ENCODE data around the gene STON1.
"Not testable (repeated sequence)": the region's sequence is repeated elsewhere in the genome, so short reads cannot be mapped to it uniquely, and the experiment has no call there.

STON1 gene

DNA sequence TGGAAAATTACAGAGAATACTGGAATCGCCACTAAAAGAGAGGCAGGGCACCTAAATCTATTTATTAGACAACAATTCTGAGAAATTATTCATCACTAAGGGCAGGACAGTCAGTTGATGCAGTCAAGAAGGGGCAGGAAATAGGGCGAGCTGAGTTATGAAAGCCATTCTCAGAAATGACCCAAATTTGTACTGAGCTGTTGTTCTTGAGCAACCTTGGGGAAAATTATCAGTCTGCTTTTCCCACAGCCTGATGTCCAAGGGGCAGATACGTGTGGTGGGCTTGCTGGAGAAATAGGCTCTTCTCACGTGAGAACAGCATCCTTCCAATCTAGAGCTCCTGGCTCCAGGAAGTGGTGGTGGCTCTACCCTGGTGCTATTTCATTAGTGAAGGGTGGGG lies 38.6 kb downstream of the STON1 start:
- no peak for DNase-seq (ENCODE audit: low read depth, low spot score)

- DNase-seq (ENCODE audit: low read depth, low spot score) = no peak
Measured at GRCh38 chr2:48569433-48569832, 39.5 kb downstream of the STON1 start.

DNA sequence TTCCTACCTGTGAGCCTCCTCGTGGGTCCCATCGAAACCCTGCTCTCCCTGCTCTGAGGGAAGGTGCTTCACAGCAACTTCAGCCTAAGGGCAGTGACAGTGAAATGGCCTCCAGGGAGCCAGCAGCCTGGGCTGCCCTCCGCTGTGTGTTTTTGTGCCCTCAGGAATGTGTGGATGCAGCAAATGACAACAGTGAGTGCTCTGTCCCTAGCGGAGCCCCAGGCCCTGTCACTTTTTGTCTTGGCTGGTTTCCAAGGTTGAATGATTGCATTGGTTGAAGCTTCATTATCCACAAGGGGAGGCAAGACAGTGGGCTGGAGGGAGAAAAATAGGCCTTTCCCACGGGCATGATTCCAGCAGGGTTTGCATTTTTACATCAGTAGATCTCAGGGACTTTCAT lies 42.9 kb downstream of the STON1 start:
- no peak for DNase-seq (ENCODE audit: low read depth, low spot score)

GRCh38 chr2:48574353-48575287 lies 44.7 kb downstream of the STON1 start:
- no peak for DNase-seq (ENCODE audit: low read depth, low spot score)

DNA sequence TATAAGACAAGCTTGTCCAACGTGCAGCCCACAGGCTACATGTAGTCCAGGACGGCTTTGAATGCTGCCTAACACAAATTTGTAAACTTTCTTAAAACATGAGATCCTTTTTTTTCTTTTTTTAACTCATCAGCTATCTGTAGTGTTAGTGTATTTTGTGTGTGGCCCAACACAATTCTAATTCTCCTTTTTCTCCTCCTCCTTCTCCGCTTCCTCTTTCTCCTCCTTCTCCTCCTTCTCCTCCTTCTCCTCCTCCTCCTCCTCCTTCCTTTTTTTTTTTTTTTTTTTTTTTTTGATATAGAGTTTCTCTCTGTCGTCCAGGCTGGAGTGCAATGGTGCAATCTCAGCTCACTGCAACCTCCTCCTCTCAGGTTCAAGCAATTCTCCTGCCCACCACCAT lies 48.4 kb downstream of the STON1 start:
- no peak for DNase-seq (ENCODE audit: low read depth, low spot score)

DNA sequence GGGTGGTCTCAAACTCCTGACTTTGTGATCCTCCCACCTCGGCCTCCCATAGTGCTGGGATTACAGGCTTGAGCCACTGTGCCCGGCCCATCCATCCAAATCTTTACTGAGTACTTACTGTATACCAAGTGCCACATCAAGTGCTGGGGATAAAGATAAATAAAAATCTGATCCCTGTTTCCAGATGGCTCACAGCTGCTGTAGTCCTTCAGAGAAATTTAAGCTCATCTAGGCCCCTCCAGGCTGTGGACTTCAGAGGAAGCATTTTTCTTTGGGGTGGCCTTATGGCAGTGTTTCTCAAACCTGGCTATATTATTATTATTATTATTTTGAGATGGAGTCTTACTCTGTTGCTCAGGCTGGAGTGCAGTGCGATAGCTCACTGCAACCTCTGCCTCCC lies 54.0 kb downstream of the STON1 start:
- no peak for DNase-seq (ENCODE audit: low read depth, low spot score)

DNA sequence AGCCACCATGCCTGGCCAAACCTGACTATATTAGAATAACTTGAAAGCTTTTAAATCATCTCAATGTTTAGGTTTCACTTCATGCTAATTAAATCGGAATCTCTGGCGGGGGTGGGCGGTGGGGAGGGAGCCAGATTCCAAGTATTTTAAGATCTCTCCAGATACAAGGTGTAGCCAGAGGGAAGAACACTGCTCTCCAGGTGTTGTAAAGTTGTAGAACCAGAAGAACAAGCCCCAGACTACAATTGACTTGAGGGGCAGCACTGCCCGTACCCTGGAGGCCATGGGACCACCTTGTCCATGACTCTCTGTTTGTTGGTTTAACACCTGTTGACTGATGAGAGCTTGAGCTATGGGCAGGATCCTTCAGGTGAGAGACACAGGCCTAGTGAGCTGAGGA lies 54.6 kb downstream of the STON1 start:
- DNase-seq (ENCODE audit: low read depth, low spot score) = no peak

DNA sequence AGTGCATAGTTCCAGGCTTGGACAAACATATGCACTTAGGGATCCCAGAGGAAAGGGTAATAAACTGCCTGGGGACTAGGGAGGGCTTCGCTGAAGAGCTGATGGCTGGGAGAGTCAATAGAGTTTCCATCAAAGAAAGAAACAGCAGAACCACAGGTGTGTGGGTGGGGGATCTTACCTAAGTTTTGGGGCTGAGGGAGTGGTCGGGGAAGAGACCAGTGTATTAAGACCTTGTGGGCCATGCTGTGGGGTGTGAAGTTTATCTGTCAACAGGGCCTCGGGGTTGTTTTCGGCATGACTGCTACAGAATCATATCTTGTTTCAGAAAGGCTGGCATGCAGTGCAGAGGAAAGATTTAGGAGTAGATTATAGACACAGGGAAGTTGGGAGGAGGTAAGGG lies 56.5 kb downstream of the STON1 start:
- DNase-seq (ENCODE audit: low read depth, low spot score) = no peak

DNA sequence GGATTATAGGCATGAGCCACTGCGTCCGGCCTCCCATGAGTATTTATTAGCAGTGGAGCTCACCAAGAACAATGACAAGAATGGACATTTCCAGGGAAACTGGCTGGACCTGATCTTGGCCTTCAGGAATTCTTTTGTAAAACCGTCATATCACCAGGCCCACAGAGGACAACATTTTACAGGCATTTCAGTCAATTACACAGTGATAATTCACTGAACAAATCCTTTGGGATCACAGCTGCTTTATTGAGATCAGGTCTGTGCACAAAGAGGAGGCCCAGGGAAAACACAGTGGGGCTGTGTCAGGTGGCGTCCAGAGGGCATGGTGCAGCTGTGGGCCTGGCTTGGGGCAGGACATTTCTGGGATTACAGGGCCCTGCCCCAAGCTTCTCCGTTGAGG lies 57.6 kb downstream of the STON1 start:
- DNase-seq (ENCODE audit: low read depth, low spot score) = no peak

- DNase-seq (ENCODE audit: low read depth, low spot score) = no peak
Measured at GRCh38 chr2:48587961-48588360, 58.0 kb downstream of the STON1 start.

DNA sequence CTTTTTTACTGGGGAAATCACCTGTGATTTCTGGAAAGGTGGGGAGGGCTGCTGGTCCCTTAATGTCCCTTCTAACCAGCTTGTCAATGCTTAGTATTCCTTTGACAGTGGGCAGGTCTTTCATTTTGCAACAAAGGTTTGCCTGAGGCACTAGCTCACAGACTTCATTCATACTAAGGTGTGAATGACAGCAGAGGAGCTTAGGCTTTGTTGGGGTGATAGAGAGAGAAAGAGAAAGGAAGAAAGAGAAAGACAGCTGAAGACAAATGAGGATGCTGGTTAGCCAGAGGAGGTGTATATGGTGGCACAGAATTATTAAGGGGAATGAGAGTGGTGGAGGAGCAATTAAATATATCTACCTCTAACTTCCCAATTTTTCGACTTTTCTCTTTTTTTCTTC lies 58.8 kb downstream of the STON1 start:
- DNase-seq (ENCODE audit: low read depth, low spot score) = no peak

DNA sequence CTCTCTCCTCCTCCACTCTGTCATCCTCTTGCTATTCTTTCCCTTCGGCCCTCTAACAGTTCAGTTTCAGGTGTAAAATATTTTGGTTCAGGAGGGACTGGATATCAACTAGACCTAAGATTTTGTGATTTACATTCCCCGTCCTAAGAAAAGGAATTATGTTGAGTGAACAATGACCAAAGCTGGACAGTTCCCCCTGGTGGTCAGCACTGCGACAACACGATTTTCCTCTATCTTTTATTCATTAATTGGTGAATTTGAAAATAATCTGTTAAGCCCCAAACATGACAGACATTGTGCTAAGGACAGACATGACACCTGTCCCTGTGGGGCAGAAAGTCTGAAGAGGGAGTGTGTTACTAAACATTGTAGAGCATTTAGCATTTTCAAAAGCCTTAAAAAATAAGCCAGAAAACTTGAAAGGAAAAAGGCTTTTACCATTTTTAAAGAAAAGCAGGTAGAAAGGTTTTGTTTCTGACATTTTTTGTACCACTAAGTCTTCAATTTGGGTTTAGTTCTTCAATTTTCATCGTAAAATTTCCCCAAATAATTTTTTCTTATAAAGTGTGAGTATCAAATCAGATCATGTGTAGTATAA lies 59.3 kb downstream of the STON1 start:
- DNase-seq (ENCODE audit: low read depth, low spot score) = peak; percentile 18

DNA sequence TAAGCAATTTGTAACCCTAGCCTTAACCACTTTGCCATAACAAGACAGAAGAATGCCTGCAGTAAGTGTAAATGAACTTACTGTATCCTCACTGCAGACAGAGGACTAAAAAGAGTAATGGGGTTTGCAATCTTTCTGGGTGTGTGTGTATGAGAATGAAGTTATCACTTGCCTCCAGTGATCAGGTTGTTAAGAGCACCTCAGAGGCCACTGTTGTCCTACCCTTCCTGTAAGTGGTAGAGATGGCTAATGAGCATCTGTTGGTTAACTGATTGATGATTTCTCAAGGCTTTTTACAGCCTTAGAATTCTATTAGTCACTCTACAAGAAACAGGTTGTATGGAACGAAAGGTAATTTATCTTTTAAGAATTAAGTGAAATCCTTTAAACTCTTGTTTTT lies 60.1 kb downstream of the STON1 start:
- DNase-seq (ENCODE audit: low read depth, low spot score) = no peak

- DNase-seq (ENCODE audit: low read depth, low spot score) = no peak
Measured at GRCh38 chr2:48592067-48592466, 62.1 kb downstream of the STON1 start.

GRCh38 chr2:48596751-48597150 lies 66.8 kb downstream of the STON1 start:
- not testable (repeated sequence) for DNase-seq (ENCODE audit: low read depth, low spot score)

DNA sequence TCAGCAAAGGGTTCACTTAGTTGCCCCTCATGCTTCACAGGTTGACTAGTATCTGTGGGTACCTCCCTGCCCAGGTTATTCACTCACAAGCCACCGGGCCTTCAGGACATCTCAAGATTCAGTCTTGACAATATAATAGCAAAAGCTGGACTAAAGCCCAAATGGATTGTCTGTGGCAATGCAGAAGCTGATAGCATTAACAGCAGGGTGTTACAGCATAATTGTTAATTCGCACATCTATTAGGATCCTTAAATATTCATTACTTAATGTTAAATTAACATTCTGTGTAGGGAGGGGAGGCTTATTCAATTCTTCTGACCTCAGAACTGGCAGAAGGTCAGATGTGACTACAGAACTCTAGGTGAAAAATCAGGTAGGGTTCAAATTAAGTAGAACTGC lies 67.5 kb downstream of the STON1 start:
- no peak for DNase-seq (ENCODE audit: low read depth, low spot score)

DNA sequence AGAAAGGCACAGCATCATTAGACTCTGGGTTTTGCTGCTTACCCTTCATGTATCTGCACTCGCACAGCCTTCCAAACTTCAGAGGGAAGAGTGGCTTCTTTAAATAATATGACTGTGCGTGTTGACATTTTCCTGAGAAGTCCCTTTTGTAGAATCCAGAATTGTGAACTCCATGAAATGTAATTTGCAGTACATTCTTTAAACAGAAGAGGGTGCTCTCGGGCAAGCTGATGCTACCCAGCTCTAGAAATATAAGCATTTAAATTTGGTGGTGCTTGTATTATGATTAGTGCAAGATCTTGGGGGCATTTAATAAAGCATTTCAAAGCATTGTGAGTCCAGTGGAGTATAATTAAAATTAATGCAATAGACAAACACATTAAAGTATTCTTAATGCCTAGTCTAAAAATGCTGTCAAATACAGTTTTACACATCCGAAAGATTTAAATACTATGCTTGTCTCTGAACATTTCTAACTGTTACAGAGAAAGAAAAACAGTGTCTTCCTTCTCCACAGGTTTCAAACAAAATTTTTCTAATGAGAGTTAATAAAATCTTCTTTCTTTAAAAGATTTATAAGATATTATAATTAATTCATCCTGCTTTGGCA lies 70.4 kb downstream of the STON1 start:
- DNase-seq (ENCODE audit: low read depth, low spot score) = peak; percentile 21

- DNase-seq (ENCODE audit: low read depth, low spot score) = no peak
Measured at GRCh38 chr2:48600917-48601316, 71.0 kb downstream of the STON1 start.

- no peak for DNase-seq (ENCODE audit: low read depth, low spot score)
Measured at GRCh38 chr2:48601349-48601748, 71.4 kb downstream of the STON1 start.

DNA sequence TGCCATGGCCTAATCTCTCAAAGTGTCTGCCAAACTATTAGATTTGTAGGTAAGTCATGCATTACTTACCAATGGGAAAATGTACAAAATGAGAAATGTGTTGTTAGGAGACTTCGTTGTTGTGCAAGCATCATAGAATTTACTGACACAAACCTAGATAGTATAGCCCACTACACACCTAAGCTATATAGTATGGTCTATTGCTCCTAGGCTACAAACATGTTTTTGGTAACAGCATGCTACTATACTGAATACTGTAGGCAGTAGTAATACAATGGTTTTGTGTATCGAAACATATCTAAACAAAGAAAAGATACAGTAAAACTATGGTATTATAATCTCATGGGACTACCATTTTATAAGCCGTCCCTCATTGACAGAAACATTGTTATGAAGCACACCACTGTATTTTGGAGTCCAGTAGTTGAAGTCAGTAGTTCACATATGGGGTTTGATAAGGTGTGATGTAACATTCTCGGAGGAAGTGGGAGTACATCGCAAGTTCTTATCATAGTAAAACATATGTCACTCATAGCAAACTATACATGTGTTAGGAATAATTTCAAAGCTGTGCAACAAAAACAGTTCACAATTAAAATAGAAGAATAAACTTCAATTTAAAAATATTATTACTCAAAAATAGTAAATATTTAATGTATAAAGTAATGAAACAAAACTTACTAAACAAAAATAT lies 75.7 kb downstream of the STON1 start:
- no peak for DNase-seq (ENCODE audit: low read depth, low spot score)

DNA sequence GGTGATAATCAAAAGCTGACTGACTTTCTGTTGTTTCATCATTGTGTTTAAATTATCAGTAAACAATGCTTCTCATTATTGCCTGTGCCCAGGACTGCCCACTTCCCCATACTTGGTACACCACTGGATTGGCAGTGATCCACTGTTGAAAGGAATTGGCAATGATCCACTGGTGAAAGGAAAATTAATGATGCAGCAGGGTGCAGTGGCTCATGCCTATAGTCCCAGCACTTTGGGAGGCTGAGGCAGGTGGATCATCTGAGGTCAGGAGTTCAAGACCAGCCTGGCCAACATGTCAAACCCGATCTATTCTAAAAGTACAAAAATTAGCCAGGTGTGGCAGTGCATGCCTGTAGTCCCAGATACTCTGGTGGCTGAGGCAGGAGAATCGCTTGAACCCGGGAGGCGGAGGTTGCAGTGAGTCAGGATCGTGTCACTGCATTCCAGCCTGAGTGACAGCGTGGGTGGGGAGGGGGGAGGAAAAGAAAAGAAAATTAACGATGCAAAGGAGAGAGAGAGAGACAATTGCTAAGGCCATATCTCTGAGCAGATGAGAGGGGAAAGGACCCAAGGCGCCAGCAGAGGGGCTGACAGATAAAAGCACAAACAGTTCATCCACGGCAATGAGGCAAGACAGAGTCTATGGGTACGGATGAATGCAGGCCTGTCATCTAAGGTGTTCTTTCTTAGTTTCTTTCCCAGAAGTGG lies 77.5 kb downstream of the STON1 start:
- no peak for DNase-seq (ENCODE audit: low read depth, low spot score)

DNA sequence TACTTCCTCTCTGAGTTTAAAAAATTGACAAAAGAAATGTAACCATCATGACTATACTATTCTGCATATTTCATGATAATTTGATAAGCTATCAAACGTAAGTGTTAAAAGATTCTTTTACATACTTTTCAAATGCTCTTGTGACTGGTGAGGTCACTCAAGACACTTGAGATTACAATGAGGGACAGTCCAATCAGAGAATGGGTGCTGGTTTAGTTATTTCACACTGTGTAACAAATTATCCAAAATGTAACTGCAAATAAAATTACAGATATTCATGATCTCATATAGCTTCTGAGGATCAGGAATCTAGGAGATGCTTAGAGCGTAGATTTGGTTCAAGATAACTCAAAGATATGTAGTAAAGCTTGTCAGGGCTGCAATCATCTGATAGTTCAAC lies 83.3 kb downstream of the STON1 start:
- DNase-seq (ENCODE audit: low read depth, low spot score) = no peak
